Sciatic nerve (tissue), 2 donors: ENCODE measurements around the gene FOXO3. TPM values are rescaled to one million over a fixed set of nuclear protein-coding genes. Genes with fewer than 3 reads are reported as not detected.

ENCODE experiments used
- ATAC-seq: fragments of 200-7000 bp; cut with Tn5 transposase; one replicate; pipeline ENCODE4 v1.9.1; 2020; ENCODE audit warnings: mild to moderate bottlenecking, moderate library complexity
- DNase-seq: peaks from one replicate; pipeline ENCODE4 v3.0.0-alpha.2; 2020; ENCODE audit warnings: low spot score
- intact Hi-C: fragments of 100-400 bp; cut with DNase I; formaldehyde crosslinking; loops from one replicate; pipeline ENCODE4 v1.14.2; 2022
- total RNA-seq: library from RNA; stranded (reverse); fragmentation: NEBNext Ultra II Directional; extraction: Animal tissue kit (Norgen Biotek cat#: 25700); gene quantifications from one replicate; pipeline ENCODE4 v1.2.1, GENCODE V29; 2021
- donor health status: DM: no; HTN: no; CAD: no.
- donor health status: DM: no; HTN: no; CAD: no.

Gene FOXO3
- total RNA-seq, 1 donor from 2014 or later: 79.1 TPM

GRCh38 chr6:108588586-108588985 lies 27.9 kb downstream of the FOXO3 start:
- no peak for DNase-seq
- intact Hi-C loops: no loop called here
- ATAC-seq: peak; percentile 24

- DNase-seq (peak; percentile 62), ATAC-seq (peak; percentile 94)
- intact Hi-C loops: no loop called here
Observed at GRCh38 chr6:108589244-108589791, 28.6 kb downstream of the FOXO3 start.

GRCh38 chr6:108591040-108591816 lies 30.5 kb downstream of the FOXO3 start:
- no peak for DNase-seq
- intact Hi-C loops: loop anchor here (5.0 kb wide), 1 partner anchor 1311 kb away; no protein-coding TSS in a partner anchor

GRCh38 chr6:108592371-108593337 lies 31.9 kb downstream of the FOXO3 start:
- ATAC-seq: peak; percentile 68
- DNase-seq: no peak
- intact Hi-C loops: loop anchor here (5.0 kb wide), 1 partner anchor 1310 kb away; no protein-coding TSS in a partner anchor

More at GRCh38 chr6:108591040-108591816, 30.5 kb downstream of the FOXO3 start:
- ATAC-seq: peak; percentile 0

- ATAC-seq: no peak
- no peak for DNase-seq
- intact Hi-C loops: loop anchor here (5.0 kb wide), 1 partner anchor 1308 kb away; no protein-coding TSS in a partner anchor
Observed at GRCh38 chr6:108594151-108594550, 33.4 kb downstream of the FOXO3 start.

GRCh38 chr6:108594640-108595039 lies 33.9 kb downstream of the FOXO3 start:
- intact Hi-C loops: loop anchor here (5.0 kb wide), 1 partner anchor 1308 kb away; no protein-coding TSS in a partner anchor
- ATAC-seq: no peak
- DNase-seq: no peak

GRCh38 chr6:108596956-108597355 lies 36.2 kb downstream of the FOXO3 start:
- ATAC-seq (no peak), DNase-seq (no peak)
- intact Hi-C loops: no loop called here

- intact Hi-C loops: no loop called here
- ATAC-seq (peak; percentile 11), DNase-seq (no peak)
Observed at GRCh38 chr6:108597572-108598304, 37.0 kb downstream of the FOXO3 start.

GRCh38 chr6:108598305-108598863 lies 37.7 kb downstream of the FOXO3 start:
- no peak for DNase-seq
- intact Hi-C loops: no loop called here
- ATAC-seq: peak; percentile 37

- intact Hi-C loops: no loop called here
- ATAC-seq: no peak
Observed at GRCh38 chr6:108604156-108604555, 43.4 kb downstream of the FOXO3 start.

GRCh38 chr6:108606250-108606690 lies 45.6 kb downstream of the FOXO3 start:
- no peak for ATAC-seq
- intact Hi-C loops: no loop called here
- DNase-seq: no peak

More at GRCh38 chr6:108604156-108604555, 43.4 kb downstream of the FOXO3 start:
- DNase-seq: no peak

GRCh38 chr6:108608453-108609275 lies 47.9 kb downstream of the FOXO3 start:
- DNase-seq: no peak
- intact Hi-C loops: no loop called here
- ATAC-seq: peak; percentile 28

GRCh38 chr6:108609276-108609769 lies 48.6 kb downstream of the FOXO3 start:
- intact Hi-C loops: no loop called here
- ATAC-seq: peak; percentile 80
- DNase-seq: no peak

GRCh38 chr6:108610270-108610839 lies 49.6 kb downstream of the FOXO3 start:
- DNase-seq: no peak
- intact Hi-C loops: no loop called here
- ATAC-seq: peak; percentile 66

GRCh38 chr6:108610957-108611586 lies 50.4 kb downstream of the FOXO3 start:
- intact Hi-C loops: no loop called here
- DNase-seq (no peak), ATAC-seq (no peak)

- intact Hi-C loops: no loop called here
- no peak for DNase-seq
- no peak for ATAC-seq
Observed at GRCh38 chr6:108612852-108613251, 52.1 kb downstream of the FOXO3 start.
